AG08396 (cell line): ENCODE results near the gene ARHGAP24.

ENCODE experiments used
- DNase-seq: peaks from one replicate; pipeline ENCODE4 v3.0.0; 2012; ENCODE audit warnings: low spot score, mixed read lengths

Gene ARHGAP24

GRCh38 chr4:85580489-85580888, 105.5 kb downstream of the ARHGAP24 start:
- no peak for DNase-seq

- no peak for DNase-seq
Measured at GRCh38 chr4:85587952-85588351, 113.0 kb downstream of the ARHGAP24 start.

- peak; percentile 8 for DNase-seq
Measured at GRCh38 chr4:85591406-85592098, 116.6 kb downstream of the ARHGAP24 start.

GRCh38 chr4:85595098-85595775, 120.3 kb downstream of the ARHGAP24 start:
- DNase-seq: no peak

- DNase-seq: no peak
Measured at GRCh38 chr4:85595796-85596559, 121.0 kb downstream of the ARHGAP24 start.

GRCh38 chr4:85598936-85599335, 124.0 kb downstream of the ARHGAP24 start:
- DNase-seq: no peak

GRCh38 chr4:85600501-85600900, 125.6 kb downstream of the ARHGAP24 start:
- DNase-seq: no peak

- no peak for DNase-seq
Measured at GRCh38 chr4:85603437-85604336, 128.7 kb downstream of the ARHGAP24 start.

GRCh38 chr4:85606505-85606904, 131.6 kb downstream of the ARHGAP24 start:
- no peak for DNase-seq

GRCh38 chr4:85607624-85608023, 132.7 kb downstream of the ARHGAP24 start:
- DNase-seq: no peak

- no peak for DNase-seq
Measured at GRCh38 chr4:85610450-85610849, 135.5 kb downstream of the ARHGAP24 start.

- DNase-seq: no peak
Measured at GRCh38 chr4:85611661-85612060, 136.7 kb downstream of the ARHGAP24 start.

- no peak for DNase-seq
Measured at GRCh38 chr4:85613901-85614300, 139.0 kb downstream of the ARHGAP24 start.

- DNase-seq: no peak
Measured at GRCh38 chr4:85615952-85616351, 141.0 kb downstream of the ARHGAP24 start.

- DNase-seq: no peak
Measured at GRCh38 chr4:85617202-85617601, 142.3 kb downstream of the ARHGAP24 start.

- DNase-seq: no peak
Measured at GRCh38 chr4:85632981-85633380, 158.0 kb downstream of the ARHGAP24 start.

- no peak for DNase-seq
Measured at GRCh38 chr4:85637778-85638177, 162.8 kb downstream of the ARHGAP24 start.

GRCh38 chr4:85639946-85640345, 165.0 kb downstream of the ARHGAP24 start:
- no peak for DNase-seq

- no peak for DNase-seq
Measured at GRCh38 chr4:85642356-85643100, 167.6 kb downstream of the ARHGAP24 start.

- no peak for DNase-seq
Measured at GRCh38 chr4:85644061-85644460, 169.1 kb downstream of the ARHGAP24 start.

- DNase-seq: no peak
Measured at GRCh38 chr4:85650908-85651307, 176.0 kb downstream of the ARHGAP24 start.
